H1 (cell line): ENCODE data around the gene NLRP11. TPM values are rescaled to one million over a fixed set of nuclear protein-coding genes. Genes with fewer than 3 reads are reported as not detected.

Experiments
- CTCF ChIA-PET: fragments of 300-600 bp; sonication (Branson Sonifier 250); formaldehyde crosslinking; loops from one replicate; lab custom pipeline; 2021; ENCODE audit not compliant: partially characterized antibody; lab: Charles Lee
- POLR2A ChIA-PET: fragments of 300-600 bp; sonication (Branson Sonifier 250); formaldehyde crosslinking; loops from one replicate; lab custom pipeline; 2021; ENCODE audit warnings: inconsistent platforms; ENCODE audit not compliant: partially characterized antibody; lab: Charles Lee
- DNase-seq, 2 experiments: peaks; one replicate each; pipeline versions ENCODE4 v3.0.0 to v3.0.0-alpha.2; 2010 to 2022; ENCODE audit warnings: low spot score in 2 of 2, low read depth in 1 of 2, mixed read lengths in 1 of 2
- FAIRE-seq: peaks from 2 replicates; lab custom pipeline; 2011; peaks lifted over from hg19 to GRCh38; lab: Jason Lieb, UNC
- H2AFZ ChIP-seq: 2 replicates; pipeline ENCODE4 v1.8.1; 2012; ENCODE audit warnings: low read length, inconsistent platforms
- H2AK5ac ChIP-seq: 2 replicates; pipeline ENCODE4 v1.6.1; 2013; ENCODE audit warnings: low read depth, low read length
- H2BK120ac ChIP-seq: replicated peaks from 2 replicates; pipeline ENCODE3; 2013; ENCODE audit warnings: low read depth, low read length, inconsistent platforms
- H2BK12ac ChIP-seq: 2 replicates; pipeline ENCODE4 v1.6.1; 2013; ENCODE audit warnings: low read depth, low read length
- H2BK15ac ChIP-seq: 2 replicates; pipeline ENCODE4 v1.6.1; 2013; ENCODE audit warnings: low read length
- H2BK20ac ChIP-seq: 2 replicates; pipeline ENCODE4 v1.6.1; 2013; ENCODE audit warnings: low read length
- H2BK5ac ChIP-seq: 2 replicates; pipeline ENCODE4 v1.6.1; 2013; ENCODE audit warnings: low read depth, low read length
- H3K14ac ChIP-seq: 2 replicates; pipeline ENCODE4 v1.6.1; 2013; ENCODE audit warnings: inconsistent platforms; ENCODE audit not compliant: insufficient read length
- H3K18ac ChIP-seq: 2 replicates; pipeline ENCODE4 v1.6.1; 2013; ENCODE audit warnings: low read length; ENCODE audit errors: extremely low read depth
- H3K23ac ChIP-seq: 2 replicates; pipeline ENCODE4 v1.6.1; 2013; ENCODE audit warnings: inconsistent platforms; ENCODE audit not compliant: insufficient read length
- H3K23me2 ChIP-seq: 2 replicates; pipeline ENCODE4 v1.6.1; 2013; ENCODE audit warnings: low read depth, low read length
- H3K27ac ChIP-seq: 2 replicates; pipeline ENCODE4 v1.6.1; 2011; ENCODE audit warnings: low read depth, low read length, inconsistent platforms
- H3K27me3 ChIP-seq, 4 experiments: replicated peaks in 1 of 4; 1 replicate in 1 of 4; 2 replicates in 3 of 4; pipeline versions ENCODE4 v1.6.1 to v1.8.1; 2011 to 2013; ENCODE audit warnings: low read length in 3 of 4, mild to moderate bottlenecking in 3 of 4, inconsistent platforms in 2 of 4, mixed read lengths in 2 of 4, moderate library complexity in 1 of 4; ENCODE audit not compliant: control insufficient read depth in 3 of 4, insufficient read depth in 3 of 4; ENCODE audit errors: extremely low read depth in 1 of 4
- H3K36me3 ChIP-seq, 4 experiments: 2 replicates each; pipeline versions ENCODE4 v1.6.1 to v1.8.1; 2011 to 2013; ENCODE audit warnings: mild to moderate bottlenecking in 4 of 4, low read length in 3 of 4, moderate library complexity in 2 of 4, control low read depth in 1 of 4, inconsistent platforms in 1 of 4; ENCODE audit not compliant: insufficient read depth in 4 of 4, control insufficient read depth in 2 of 4
- H3K4ac ChIP-seq: replicated peaks from 2 replicates; pipeline ENCODE3; 2013; ENCODE audit warnings: low read length, low read depth, mixed read lengths, inconsistent platforms; ENCODE audit not compliant: insufficient read length
- H3K4me1 ChIP-seq, 4 experiments: replicated peaks in 1 of 4; 1 replicate in 1 of 4; 2 replicates in 3 of 4; pipeline versions ENCODE4 v1.6.1 to v1.8.1; 2011 to 2013; ENCODE audit warnings: low read length in 3 of 4, inconsistent platforms in 2 of 4, mixed read lengths in 1 of 4; ENCODE audit not compliant: insufficient read depth in 4 of 4, control insufficient read depth in 3 of 4
- H3K4me2 ChIP-seq, 2 experiments: 2 replicates each; pipeline versions ENCODE4 v1.6.1 to v1.8.1; 2011 to 2013; ENCODE audit warnings: low read depth in 2 of 2, low read length in 2 of 2, control low read depth in 1 of 2, inconsistent platforms in 1 of 2, mild to moderate bottlenecking in 1 of 2; ENCODE audit not compliant: insufficient read depth in 1 of 2
- H3K4me3 ChIP-seq, 4 experiments: fragments of 200-600, 300-600 bp in 1 of 4; sonication (generic), shearing (Covaris generic), sonication (Bioruptor Twin) in 1 of 4; 2 replicates each; pipeline versions ENCODE4 v1.5.1 to v1.8.1; 2011 to 2016; ENCODE audit warnings: low read length in 4 of 4, low read depth in 3 of 4, control low read depth in 2 of 4, inconsistent platforms in 2 of 4, mild to moderate bottlenecking in 2 of 4, mixed read lengths in 1 of 4, moderate library complexity in 1 of 4; ENCODE audit not compliant: insufficient read depth in 2 of 4; ENCODE audit errors: extremely low read depth in 1 of 4
- H3K56ac ChIP-seq: replicated peaks from 2 replicates; pipeline ENCODE3; 2013; ENCODE audit warnings: low read depth, mild to moderate bottlenecking, mixed read lengths, low read length, inconsistent platforms; ENCODE audit not compliant: insufficient read length
- H3K79me1 ChIP-seq: 2 replicates; pipeline ENCODE4 v1.6.1; 2013; ENCODE audit warnings: low read depth, low read length, control low read depth
- H3K79me2 ChIP-seq, 2 experiments: 2 replicates each; pipeline versions ENCODE4 v1.6.1 to v1.8.1; 2012 to 2013; ENCODE audit warnings: low read length in 2 of 2, mild to moderate bottlenecking in 2 of 2, inconsistent platforms in 1 of 2; ENCODE audit not compliant: insufficient read depth in 2 of 2, control insufficient read depth in 1 of 2
- H3K9ac ChIP-seq, 4 experiments: replicated peaks in 1 of 4; 1 replicate in 1 of 4; 2 replicates in 3 of 4; pipeline versions ENCODE4 v1.6.1 to v1.8.1; 2011 to 2013; ENCODE audit warnings: low read depth in 3 of 4, low read length in 3 of 4, control low read depth in 2 of 4, mild to moderate bottlenecking in 2 of 4, moderate library complexity in 2 of 4, inconsistent platforms in 1 of 4; ENCODE audit errors: extremely low read depth in 1 of 4
- H3K9me3 ChIP-seq, 2 experiments: 2 replicates each; pipeline versions ENCODE4 v1.6.1 to v1.8.1; 2012 to 2013; ENCODE audit warnings: mild to moderate bottlenecking in 2 of 2, moderate library complexity in 2 of 2, control low read depth in 1 of 2, inconsistent platforms in 1 of 2, low read depth in 1 of 2, low read length in 1 of 2, mixed read lengths in 1 of 2; ENCODE audit not compliant: insufficient read depth in 2 of 2
- H4K20me1 ChIP-seq, 2 experiments: replicated peaks in 1 of 2; 2 replicates each; pipeline versions ENCODE3 to v1.8.1; 2011 to 2013; ENCODE audit warnings: inconsistent platforms in 2 of 2, low read length in 2 of 2, mild to moderate bottlenecking in 1 of 2; ENCODE audit not compliant: insufficient read depth in 2 of 2, control insufficient read depth in 1 of 2
- H4K5ac ChIP-seq: 2 replicates; pipeline ENCODE4 v1.6.1; 2013; ENCODE audit warnings: low read length, low read depth, mixed read lengths, inconsistent platforms; ENCODE audit not compliant: insufficient read length
- H4K8ac ChIP-seq: 2 replicates; pipeline ENCODE4 v1.8.0; 2013; ENCODE audit warnings: mild to moderate bottlenecking, moderate library complexity, low read length, inconsistent platforms; ENCODE audit not compliant: insufficient read depth; ENCODE audit errors: extremely low read depth
- H4K91ac ChIP-seq: replicated peaks from 2 replicates; pipeline ENCODE3; 2013; ENCODE audit warnings: low read length, mixed read lengths, inconsistent platforms; ENCODE audit not compliant: insufficient read length
- CBX5 ChIP-seq: fragments of 300-800, 300-1000 bp; sonication (generic); IDR thresholded peaks from 2 replicates; pipeline ENCODE4 v1.7.1; 2016; ENCODE audit warnings: antibody characterized with exemption, low read length, low read depth
- EZH2 ChIP-seq: fragments of 200-600 bp; sonication (generic); IDR thresholded peaks from 2 replicates; pipeline ENCODE4 v1.7.1; 2012; ENCODE audit warnings: low read depth, mild to moderate bottlenecking, moderate library complexity, low read length, inconsistent platforms; ENCODE audit not compliant: severe bottlenecking
- GTF2F1 ChIP-seq: IDR thresholded peaks from 2 replicates; pipeline ENCODE4 v1.6.1; 2012; ENCODE audit warnings: low read depth, low read length, improper control_type of control experiment, borderline replicate concordance
- JUN ChIP-seq: IDR thresholded peaks from 2 replicates; pipeline ENCODE4 v1.6.1; 2011; ENCODE audit warnings: low read depth, mild to moderate bottlenecking, improper control_type of control experiment, low read length
- RFX5 ChIP-seq: IDR thresholded peaks from 2 replicates; pipeline ENCODE4 v1.6.1; 2011; ENCODE audit warnings: low read depth, low read length, improper control_type of control experiment, borderline replicate concordance
- SIN3A ChIP-seq, 2 experiments: IDR thresholded peaks in 1 of 2; conservative IDR thresholded peaks in 1 of 2; 2 replicates each; pipeline ENCODE4 v1.6.1; 2011 to 2012; ENCODE audit warnings: low read length in 2 of 2, improper control_type of control experiment in 1 of 2, low read depth in 1 of 2, mild to moderate bottlenecking in 1 of 2
- SUZ12 ChIP-seq: fragments of 200-600 bp; sonication (generic); IDR thresholded peaks from 2 replicates; pipeline ENCODE4 v1.6.1; 2012; ENCODE audit warnings: mild to moderate bottlenecking, inconsistent platforms, low read length, moderate library complexity, mixed read lengths
- YY1 ChIP-seq: IDR thresholded peaks from 2 replicates; pipeline ENCODE4 v1.6.1; 2011; ENCODE audit warnings: low read depth, mild to moderate bottlenecking, low read length
- WGBS, 2 experiments: shearing (Covaris generic) in 1 of 2; methylation state at CpG; one replicate each; pipeline versions ENCODE4 v1.1.6 to v1.1.7; 2013 to 2015; ENCODE audit warnings: low lambda C conversion rate in 2 of 2, mixed read lengths in 2 of 2, inconsistent platforms in 1 of 2, low coverage in 1 of 2, missing lambda C conversion rate in 1 of 2; ENCODE audit not compliant: insufficient replicate concordance in 2 of 2, insufficient coverage in 1 of 2, insufficient read length in 1 of 2; ENCODE audit errors: extremely low coverage in 1 of 2, missing lambda C conversion rate in 1 of 2; 5-methylcytosine and 5-hydroxymethylcytosine counted together
- polyA plus RNA-seq, 7 experiments: library from polyadenylated mRNA; depleted of rRNA in 3 of 7; stranded (reverse) in 5 of 7; unstranded in 2 of 7; fragments of >200 nt in 5 of 7; fragments of 200-250 nt in 2 of 7; gene quantifications; 1 replicate in 5 of 7; 2 replicates in 1 of 7; 4 replicates in 1 of 7; pipeline versions ENCODE4 v1.2.1 to v1.2.3, GENCODE V29; 2011 to 2013; ENCODE audit warnings: missing spikeins in 2 of 7, mixed read lengths in 2 of 7
- total RNA-seq: library from RNA; stranded (reverse); fragmentation: NEBNext Ultra II Directional; extraction: Animal tissue kit (Norgen Biotek cat#: 25700); gene quantifications from 2 replicates; pipeline ENCODE4 v1.2.1, GENCODE V29; 2021
- TF ChIP-seq, protein P1 (sequence below): IDR thresholded peaks from 2 replicates; pipeline ENCODE4 v1.6.1; 2012; ENCODE audit warnings: low read length, inconsistent platforms
- TF ChIP-seq, protein P2 (sequence below): IDR thresholded peaks from 2 replicates; pipeline ENCODE4 v1.6.1; 2011; ENCODE audit warnings: low read length, improper control_type of control experiment
- TF ChIP-seq, protein P3 (sequence below): IDR thresholded peaks from 2 replicates; pipeline ENCODE4 v1.6.1; 2012; ENCODE audit warnings: inconsistent platforms

NLRP11 gene
- total and polyA plus RNA-seq, 2 of the 8 experiments (the other 6 are each of a cell fraction or from before 2014, with no cell fraction given): not detected

DNA sequence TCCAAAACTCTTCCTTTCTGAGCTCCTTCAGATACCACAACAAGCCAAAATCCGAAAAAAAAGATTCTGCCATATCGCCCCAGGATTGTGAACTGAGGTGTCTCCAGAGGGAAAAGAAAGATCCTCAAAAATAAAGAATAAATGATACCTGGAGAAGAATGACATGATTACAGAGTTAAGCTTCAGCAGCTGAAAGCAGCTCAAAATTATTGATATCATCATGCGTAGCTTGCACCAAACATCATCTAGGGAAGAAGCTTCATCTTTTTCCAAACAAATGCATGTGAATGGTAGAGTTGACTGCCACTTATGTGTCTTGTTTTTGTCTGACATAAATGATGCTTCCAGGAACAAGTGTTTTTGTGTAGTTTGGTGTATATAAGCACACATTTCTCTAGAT is 93.5 kb downstream of the NLRP11 start, which contains the start of gene NLRP9:
Gene NLRP9 (minus strand): TSS at position 101 of the 400 bp plus-strand sequence. CDS start 28 bp downstream, at position 73.
- Histone ChIP-seq H2BK20ac (no peak within 1 kb of the TSS), H2BK15ac (no peak within 1 kb of the TSS), H3K36me3 (no peaks in the 10 kb centered on the region; a peak in 1 of 8 replicates), H3K4me1 (no peaks in the 10 kb centered on the region), H3K4me2 (no peak within 1 kb of the TSS), H2BK5ac (no peak within 1 kb of the TSS), H2AK5ac (no peak within 1 kb of the TSS), H3K9me3 (peaks cover 42 to 68% of the 10 kb centered on the region in 2 experiments), H3K27ac (no peak within 1 kb of the TSS), H3K18ac (no peak within 1 kb of the TSS), H4K8ac (no peak within 1 kb of the TSS), H3K79me1 (no peaks in the 10 kb centered on the region), H3K23me2 (no peaks in the 10 kb centered on the region), H2BK12ac (no peak within 1 kb of the TSS), H4K91ac (no peak within 1 kb of the TSS), H2BK120ac (no peak within 1 kb of the TSS), H2AFZ (no peak within 1 kb of the TSS), H3K79me2 (no peaks in the 10 kb centered on the region), H4K5ac (no peak within 1 kb of the TSS), H4K20me1 (no peaks in the 10 kb centered on the region), H3K4ac (no peak within 1 kb of the TSS), H3K14ac (no peak within 1 kb of the TSS), H3K9ac (no peak within 1 kb of the TSS), H3K56ac (no peak within 1 kb of the TSS), H3K23ac (no peak within 1 kb of the TSS), H3K27me3 (no peaks in the 10 kb centered on the region), H3K4me3 (no peak within 1 kb of the TSS)
- no peak for DNase-seq
- FAIRE-seq: no peak
- CTCF ChIA-PET: interaction anchor here (1.0 kb wide), 1 partner anchor 336 kb away, joined by 4 read pairs; no protein-coding TSS in a partner anchor
- POLR2A ChIA-PET: no interaction called here
- 69% methylated on average over 3 of the region's 3 CpGs; no CpG with 5 or more reads in 1 of the 2 experiments for WGBS, 2 experiments
- no peak for TF ChIP-seq JUN
- TF ChIP-seq, protein P1, sequence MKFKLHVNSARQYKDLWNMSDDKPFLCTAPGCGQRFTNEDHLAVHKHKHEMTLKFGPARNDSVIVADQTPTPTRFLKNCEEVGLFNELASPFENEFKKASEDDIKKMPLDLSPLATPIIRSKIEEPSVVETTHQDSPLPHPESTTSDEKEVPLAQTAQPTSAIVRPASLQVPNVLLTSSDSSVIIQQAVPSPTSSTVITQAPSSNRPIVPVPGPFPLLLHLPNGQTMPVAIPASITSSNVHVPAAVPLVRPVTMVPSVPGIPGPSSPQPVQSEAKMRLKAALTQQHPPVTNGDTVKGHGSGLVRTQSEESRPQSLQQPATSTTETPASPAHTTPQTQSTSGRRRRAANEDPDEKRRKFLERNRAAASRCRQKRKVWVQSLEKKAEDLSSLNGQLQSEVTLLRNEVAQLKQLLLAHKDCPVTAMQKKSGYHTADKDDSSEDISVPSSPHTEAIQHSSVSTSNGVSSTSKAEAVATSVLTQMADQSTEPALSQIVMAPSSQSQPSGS: no peak
- TF ChIP-seq SUZ12: no peak
- no peak for TF ChIP-seq EZH2
- TF ChIP-seq YY1: no peak
- no peak for TF ChIP-seq RFX5
- TF ChIP-seq, protein P2, sequence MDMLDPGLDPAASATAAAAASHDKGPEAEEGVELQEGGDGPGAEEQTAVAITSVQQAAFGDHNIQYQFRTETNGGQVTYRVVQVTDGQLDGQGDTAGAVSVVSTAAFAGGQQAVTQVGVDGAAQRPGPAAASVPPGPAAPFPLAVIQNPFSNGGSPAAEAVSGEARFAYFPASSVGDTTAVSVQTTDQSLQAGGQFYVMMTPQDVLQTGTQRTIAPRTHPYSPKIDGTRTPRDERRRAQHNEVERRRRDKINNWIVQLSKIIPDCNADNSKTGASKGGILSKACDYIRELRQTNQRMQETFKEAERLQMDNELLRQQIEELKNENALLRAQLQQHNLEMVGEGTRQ: no peak
- no peak for TF ChIP-seq GTF2F1
- TF ChIP-seq, protein P3, sequence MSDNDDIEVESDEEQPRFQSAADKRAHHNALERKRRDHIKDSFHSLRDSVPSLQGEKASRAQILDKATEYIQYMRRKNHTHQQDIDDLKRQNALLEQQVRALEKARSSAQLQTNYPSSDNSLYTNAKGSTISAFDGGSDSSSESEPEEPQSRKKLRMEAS: no peak
- no peak for TF ChIP-seq CBX5
- TF ChIP-seq SIN3A (conservative IDR thresholded peaks at IDR 0.05 in 1 of 2, IDR thresholded peaks at IDR 0.05 in 1 of 2; ENCODE audit: low read depth in 1 of 2, low read length in 2 of 2): no peak
